NCI-H446 (cell line): Measurements from ENCODE around the gene CHST10.
"Not testable (repeated sequence)": the region's sequence is repeated elsewhere in the genome, so short reads cannot be mapped to it uniquely, and the experiment has no call there.

Source experiments
- DNase-seq, 2 experiments: peaks; one replicate each; lab custom pipeline; 2025; lab: John Stamatoyannopoulos, UW

CHST10 gene, protein sequence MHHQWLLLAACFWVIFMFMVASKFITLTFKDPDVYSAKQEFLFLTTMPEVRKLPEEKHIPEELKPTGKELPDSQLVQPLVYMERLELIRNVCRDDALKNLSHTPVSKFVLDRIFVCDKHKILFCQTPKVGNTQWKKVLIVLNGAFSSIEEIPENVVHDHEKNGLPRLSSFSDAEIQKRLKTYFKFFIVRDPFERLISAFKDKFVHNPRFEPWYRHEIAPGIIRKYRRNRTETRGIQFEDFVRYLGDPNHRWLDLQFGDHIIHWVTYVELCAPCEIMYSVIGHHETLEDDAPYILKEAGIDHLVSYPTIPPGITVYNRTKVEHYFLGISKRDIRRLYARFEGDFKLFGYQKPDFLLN

DNA sequence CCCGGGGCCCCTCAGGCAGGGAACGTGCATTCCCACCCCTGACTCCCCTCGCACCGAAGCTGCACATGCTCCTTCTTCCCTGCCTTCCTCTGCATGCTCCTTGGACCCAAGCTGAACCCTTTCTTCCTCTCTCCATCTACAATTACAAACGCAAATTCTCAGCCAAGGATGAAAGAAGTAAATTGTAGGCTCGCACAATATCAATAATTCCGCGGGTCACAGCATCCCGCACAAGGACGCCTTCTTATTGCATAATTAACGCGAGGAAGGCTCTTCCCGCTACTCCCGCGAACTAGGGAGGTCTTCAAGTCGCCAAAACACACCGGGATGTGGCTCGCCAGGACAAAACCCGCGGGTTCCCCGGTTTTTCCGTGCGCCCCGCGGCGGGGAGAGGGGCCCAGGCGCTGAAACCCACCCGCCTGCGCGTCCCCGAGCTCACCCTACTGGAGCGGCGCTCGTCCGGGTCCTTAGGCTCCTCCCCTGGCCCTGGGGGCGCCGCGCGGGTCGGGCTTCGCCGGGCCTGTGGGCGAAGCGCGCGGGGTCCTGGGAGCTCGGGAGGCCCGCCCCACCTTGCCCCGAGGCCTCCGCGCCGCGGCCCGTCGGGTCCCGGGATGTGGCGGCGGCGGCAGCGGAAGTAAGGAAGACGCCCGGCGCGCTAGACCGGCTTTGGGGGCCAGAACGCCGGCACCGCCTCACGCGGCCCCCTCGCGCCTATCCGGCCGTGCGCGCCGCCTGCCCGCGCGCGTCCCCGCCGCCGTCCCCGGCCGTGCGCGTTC lies at the start of gene CHST10:
Gene CHST10, minus strand, starts transcription at position 734 of the 776 bp plus-strand sequence. CDS start 10,993 bp downstream, outside the sequence.
- DNase-seq, result peak; percentile 39 to 78

- DNase-seq, result no peak
Observed at GRCh38 chr2:100460904-100461530, 43.5 kb upstream of the CHST10 start.

GRCh38 chr2:100456357-100456756 lies 38.9 kb upstream of the CHST10 start:
- not testable (repeated sequence) for DNase-seq

GRCh38 chr2:100453853-100454252 lies 36.4 kb upstream of the CHST10 start:
- no peak for DNase-seq

DNA sequence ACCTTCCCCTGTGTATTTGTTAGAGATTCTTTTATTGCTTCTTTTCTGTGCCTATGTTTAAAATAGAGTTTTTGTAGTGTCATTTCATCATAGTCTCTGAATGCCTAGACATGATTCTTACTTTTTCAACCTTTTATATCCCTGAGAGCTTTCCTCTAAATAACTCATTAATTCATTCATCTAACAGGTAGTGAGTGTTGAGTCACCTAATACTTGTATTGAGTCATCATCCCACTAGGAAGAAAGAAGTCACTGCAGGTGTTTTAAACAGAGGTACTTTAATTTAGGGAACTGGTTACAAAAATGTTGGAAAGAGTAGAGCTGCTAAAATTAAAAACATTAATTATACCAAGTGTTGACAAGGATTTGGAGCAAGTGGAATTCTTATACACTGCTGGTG lies 34.3 kb upstream of the CHST10 start:
- DNase-seq, result no peak

GRCh38 chr2:100451092-100451491 lies 33.6 kb upstream of the CHST10 start:
- no peak for DNase-seq

GRCh38 chr2:100446696-100447095 lies 29.2 kb upstream of the CHST10 start:
- DNase-seq, result no peak

- DNase-seq, result no peak
Observed at GRCh38 chr2:100437751-100438150, 20.3 kb upstream of the CHST10 start.

- DNase-seq, result no peak
Observed at GRCh38 chr2:100429726-100430125, 12.3 kb upstream of the CHST10 start.

DNA sequence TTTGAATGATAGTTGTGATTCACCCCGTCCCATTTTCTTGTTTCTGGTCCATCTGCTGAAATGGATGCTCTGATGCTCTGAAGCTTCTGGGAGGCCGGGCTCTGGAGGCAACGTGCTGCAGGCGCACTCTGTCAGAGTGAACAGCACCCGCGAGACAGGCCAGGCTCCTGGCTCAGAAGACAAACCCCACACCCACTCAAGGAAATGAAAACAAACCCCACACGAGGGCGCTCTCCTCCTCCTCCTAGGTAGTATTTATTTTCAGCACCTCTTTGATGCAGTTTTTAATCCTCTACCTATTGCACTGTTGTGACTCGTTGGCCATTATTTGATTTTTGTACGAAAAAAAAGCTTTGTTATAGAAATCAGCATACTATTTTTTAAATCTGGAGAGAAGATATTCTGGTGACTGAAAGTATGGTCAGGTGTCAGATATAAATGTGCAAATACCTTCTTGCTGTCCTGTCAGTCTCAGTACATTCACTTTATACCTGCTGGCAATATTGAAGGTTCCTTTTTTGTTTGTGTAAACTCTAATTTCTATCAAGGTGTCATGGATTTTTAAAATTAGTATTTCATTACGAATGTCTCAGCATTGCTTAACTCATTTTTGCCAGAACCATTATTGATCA lies 10.3 kb upstream of the CHST10 start:
- DNase-seq, result peak in 1 of 2 experiments; percentile 21

- DNase-seq, result no peak
Observed at GRCh38 chr2:100427111-100427510, 9.6 kb upstream of the CHST10 start.

GRCh38 chr2:100426384-100426720 lies 8.9 kb upstream of the CHST10 start:
- no peak for DNase-seq

- DNase-seq, result no peak
Observed at GRCh38 chr2:100425573-100426383, 8.3 kb upstream of the CHST10 start.

- no peak for DNase-seq
Observed at GRCh38 chr2:100425107-100425506, 7.6 kb upstream of the CHST10 start.

- no peak for DNase-seq
Observed at GRCh38 chr2:100424277-100424875, 6.9 kb upstream of the CHST10 start.

GRCh38 chr2:100423631-100424030 lies 6.2 kb upstream of the CHST10 start:
- no peak for DNase-seq

DNA sequence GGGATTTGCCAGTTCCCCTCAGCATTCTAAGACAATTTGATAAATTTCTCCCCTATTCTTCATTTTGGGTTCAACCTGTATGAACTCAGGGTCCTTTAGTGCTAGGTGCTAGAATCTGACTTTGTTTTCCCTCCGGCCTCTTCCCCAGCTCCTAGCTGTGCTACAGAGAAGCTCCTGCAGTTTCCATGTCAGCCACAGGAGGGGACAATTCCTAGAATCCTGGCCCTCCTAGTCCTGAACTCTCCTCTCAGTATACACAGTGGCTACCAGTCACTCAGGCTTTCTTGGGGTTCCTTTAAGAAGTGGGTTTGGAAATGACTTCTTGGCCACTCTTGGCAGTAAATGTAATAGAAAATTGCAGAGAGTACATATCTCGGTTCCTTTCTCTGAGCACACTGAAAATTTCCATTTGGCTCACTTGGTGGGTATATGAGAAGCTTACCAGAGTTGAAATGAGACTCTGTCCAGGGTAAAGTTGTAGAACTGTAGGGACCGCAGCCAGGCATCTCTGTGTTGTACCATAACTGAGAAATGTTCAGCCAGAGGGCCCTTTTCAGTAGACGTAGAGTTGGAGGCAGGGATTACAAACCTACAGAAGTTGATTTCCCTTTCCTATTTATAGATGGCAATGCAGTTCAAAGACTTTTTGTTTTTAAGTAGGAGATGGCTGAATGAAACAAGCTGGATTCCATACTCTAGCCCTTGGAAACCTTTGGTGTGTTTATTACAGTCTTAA lies 5.0 kb upstream of the CHST10 start:
- DNase-seq, result peak in 1 of 2 experiments; percentile 52

- DNase-seq, result no peak
Observed at GRCh38 chr2:100419915-100420314, 2.4 kb upstream of the CHST10 start.

- DNase-seq, result no peak
Observed at GRCh38 chr2:100418406-100418962, 1.0 kb upstream of the CHST10 start.

DNA sequence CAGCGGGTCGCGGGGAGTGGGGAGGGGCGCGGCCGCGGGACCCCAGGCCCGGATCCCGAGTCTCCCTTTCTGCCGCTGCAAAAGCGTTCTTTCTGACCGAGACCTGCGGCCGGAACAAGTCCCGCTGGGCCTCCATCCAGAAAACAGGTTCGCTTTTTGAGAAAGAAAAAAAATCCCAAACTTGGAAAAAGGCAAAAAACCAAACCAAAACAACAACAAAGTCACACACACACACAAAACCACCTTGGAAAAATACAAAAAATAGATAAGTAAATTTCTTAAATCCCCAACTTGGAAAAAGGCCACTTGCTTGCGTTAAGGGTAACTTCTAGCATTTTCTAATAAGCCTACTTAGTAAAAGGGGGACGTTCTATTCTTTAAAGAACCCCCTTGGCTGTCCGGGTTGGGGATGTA lies 250 bp upstream of the CHST10 start:
- DNase-seq, result no peak
